GM21360 (cell line): ENCODE results near the gene DOCK2.
"Not testable (repeated sequence)": the region's sequence is repeated elsewhere in the genome, so short reads cannot be mapped to it uniquely, and the experiment has no call there.

ENCODE experiments used
- ATAC-seq: cut with Tn5 transposase; IDR thresholded peaks from one replicate; pipeline ENCODE4 v1.9.1; 2021; ENCODE audit warnings: mild to moderate bottlenecking, moderate library complexity; ENCODE audit not compliant: unreplicated experiment

DOCK2 gene

GRCh38 chr5:169751490-169751889 is 114.4 kb downstream of the DOCK2 start:
- ATAC-seq: no peak

GRCh38 chr5:169752566-169752965 is 115.5 kb downstream of the DOCK2 start:
- ATAC-seq: not testable (repeated sequence)

GRCh38 chr5:169753795-169754194 is 116.7 kb downstream of the DOCK2 start:
- no peak for ATAC-seq

- ATAC-seq: no peak
These were observed 117.7 kb downstream of the DOCK2 start for GRCh38 chr5:169754737-169755136.

- no peak for ATAC-seq
These were observed 119.1 kb downstream of the DOCK2 start for GRCh38 chr5:169756071-169756765.

- ATAC-seq: no peak
These were observed 119.9 kb downstream of the DOCK2 start for GRCh38 chr5:169757016-169757415.

GRCh38 chr5:169758886-169759285 is 121.8 kb downstream of the DOCK2 start:
- ATAC-seq: no peak

GRCh38 chr5:169760229-169760628 is 123.2 kb downstream of the DOCK2 start:
- ATAC-seq: no peak

GRCh38 chr5:169762338-169763095 is 125.4 kb downstream of the DOCK2 start:
- ATAC-seq: no peak

- peak; percentile 43 for ATAC-seq
These were observed 126.4 kb downstream of the DOCK2 start for GRCh38 chr5:169763376-169764017.

- ATAC-seq: no peak
These were observed 126.9 kb downstream of the DOCK2 start for GRCh38 chr5:169764018-169764378.

GRCh38 chr5:169765176-169765996 is 128.3 kb downstream of the DOCK2 start:
- ATAC-seq: no peak

GRCh38 chr5:169766943-169767342 is 129.9 kb downstream of the DOCK2 start:
- not testable (repeated sequence) for ATAC-seq

- no peak for ATAC-seq
These were observed 130.9 kb downstream of the DOCK2 start for GRCh38 chr5:169767938-169768337.

- ATAC-seq: no peak
These were observed 131.3 kb downstream of the DOCK2 start for GRCh38 chr5:169768416-169768815.

- no peak for ATAC-seq
These were observed 133.0 kb downstream of the DOCK2 start for GRCh38 chr5:169770109-169770508.

GRCh38 chr5:169772256-169772655 is 135.2 kb downstream of the DOCK2 start:
- no peak for ATAC-seq

- no peak for ATAC-seq
These were observed 135.6 kb downstream of the DOCK2 start for GRCh38 chr5:169772688-169773087.

- no peak for ATAC-seq
These were observed 140.1 kb downstream of the DOCK2 start for GRCh38 chr5:169777159-169777558.

- peak; percentile 88 for ATAC-seq
These were observed 141.8 kb downstream of the DOCK2 start for GRCh38 chr5:169778622-169779596.
